GM21367 (cell line): ENCODE measurements around the gene INPP5A.
A peak's percentile ranks its signal among the peaks of the same experiment; 100 is the strongest.

Experiments used
- ATAC-seq: cut with Tn5 transposase; IDR thresholded peaks from one replicate; pipeline ENCODE4 v1.9.1; 2021; ENCODE audit not compliant: unreplicated experiment

The INPP5A gene

GRCh38 chr10:132534391-132535064, 3.1 kb upstream of the INPP5A start:
- no peak for ATAC-seq

- ATAC-seq = no peak
Measured at GRCh38 chr10:132535065-132535651, 2.4 kb upstream of the INPP5A start.

GRCh38 chr10:132536241-132536876, 1.2 kb upstream of the INPP5A start:
- ATAC-seq = no peak

GRCh38 chr10:132536877-132537683, 507 bp upstream of the INPP5A start:
- peak; percentile 83 for ATAC-seq

GRCh38 chr10:132538031-132538789, 623 bp downstream of the INPP5A start:
- ATAC-seq = no peak

GRCh38 chr10:132538790-132539421, 1.3 kb downstream of the INPP5A start:
- ATAC-seq = no peak

GRCh38 chr10:132539431-132539839, 1.8 kb downstream of the INPP5A start:
- ATAC-seq = no peak

- no peak for ATAC-seq
Measured at GRCh38 chr10:132539894-132540293, 2.3 kb downstream of the INPP5A start.

GRCh38 chr10:132540456-132540855, 2.9 kb downstream of the INPP5A start:
- no peak for ATAC-seq

- no peak for ATAC-seq
Measured at GRCh38 chr10:132541129-132541528, 3.5 kb downstream of the INPP5A start.

GRCh38 chr10:132541601-132542011, 4.0 kb downstream of the INPP5A start:
- no peak for ATAC-seq

- no peak for ATAC-seq
Measured at GRCh38 chr10:132542086-132542775, 4.6 kb downstream of the INPP5A start.

GRCh38 chr10:132542819-132543218, 5.2 kb downstream of the INPP5A start:
- ATAC-seq = no peak

GRCh38 chr10:132543916-132544743, 6.5 kb downstream of the INPP5A start:
- no peak for ATAC-seq

GRCh38 chr10:132544744-132545658, 7.4 kb downstream of the INPP5A start:
- no peak for ATAC-seq

- ATAC-seq = no peak
Measured at GRCh38 chr10:132545659-132546367, 8.2 kb downstream of the INPP5A start.
